H1 (cell line): ENCODE results near the gene TOMM40. TPM values are rescaled to one million over a fixed set of nuclear protein-coding genes. Genes with fewer than 3 reads are reported as not detected.
A peak's percentile ranks its signal among the peaks of the same experiment; 100 is the strongest.

Experiments
- CTCF ChIA-PET: fragments of 300-600 bp; sonication (Branson Sonifier 250); formaldehyde crosslinking; loops from one replicate; lab custom pipeline; 2021; ENCODE audit not compliant: partially characterized antibody; lab: Charles Lee
- POLR2A ChIA-PET: fragments of 300-600 bp; sonication (Branson Sonifier 250); formaldehyde crosslinking; loops from one replicate; lab custom pipeline; 2021; ENCODE audit warnings: inconsistent platforms; ENCODE audit not compliant: partially characterized antibody; lab: Charles Lee
- DNase-seq, 2 experiments: peaks; one replicate each; pipeline versions ENCODE4 v3.0.0 to v3.0.0-alpha.2; 2010 to 2022; ENCODE audit warnings: low spot score in 2 of 2, low read depth in 1 of 2, mixed read lengths in 1 of 2
- FAIRE-seq: peaks from 2 replicates; lab custom pipeline; 2011; peaks lifted over from hg19 to GRCh38; lab: Jason Lieb, UNC
- H2AFZ ChIP-seq: 2 replicates; pipeline ENCODE4 v1.8.1; 2012; ENCODE audit warnings: low read length, inconsistent platforms
- H2AK5ac ChIP-seq: 2 replicates; pipeline ENCODE4 v1.6.1; 2013; ENCODE audit warnings: low read depth, low read length
- H2BK120ac ChIP-seq: replicated peaks from 2 replicates; pipeline ENCODE3; 2013; ENCODE audit warnings: low read depth, low read length, inconsistent platforms
- H2BK12ac ChIP-seq: 2 replicates; pipeline ENCODE4 v1.6.1; 2013; ENCODE audit warnings: low read depth, low read length
- H2BK15ac ChIP-seq: 2 replicates; pipeline ENCODE4 v1.6.1; 2013; ENCODE audit warnings: low read length
- H2BK20ac ChIP-seq: 2 replicates; pipeline ENCODE4 v1.6.1; 2013; ENCODE audit warnings: low read length
- H2BK5ac ChIP-seq: 2 replicates; pipeline ENCODE4 v1.6.1; 2013; ENCODE audit warnings: low read depth, low read length
- H3K14ac ChIP-seq: 2 replicates; pipeline ENCODE4 v1.6.1; 2013; ENCODE audit warnings: inconsistent platforms; ENCODE audit not compliant: insufficient read length
- H3K18ac ChIP-seq: 2 replicates; pipeline ENCODE4 v1.6.1; 2013; ENCODE audit warnings: low read length; ENCODE audit errors: extremely low read depth
- H3K23ac ChIP-seq: 2 replicates; pipeline ENCODE4 v1.6.1; 2013; ENCODE audit warnings: inconsistent platforms; ENCODE audit not compliant: insufficient read length
- H3K23me2 ChIP-seq: 2 replicates; pipeline ENCODE4 v1.6.1; 2013; ENCODE audit warnings: low read depth, low read length
- H3K27ac ChIP-seq: 2 replicates; pipeline ENCODE4 v1.6.1; 2011; ENCODE audit warnings: low read depth, low read length, inconsistent platforms
- H3K27me3 ChIP-seq, 4 experiments: replicated peaks in 1 of 4; 1 replicate in 1 of 4; 2 replicates in 3 of 4; pipeline versions ENCODE4 v1.6.1 to v1.8.1; 2011 to 2013; ENCODE audit warnings: low read length in 3 of 4, mild to moderate bottlenecking in 3 of 4, inconsistent platforms in 2 of 4, mixed read lengths in 2 of 4, moderate library complexity in 1 of 4; ENCODE audit not compliant: control insufficient read depth in 3 of 4, insufficient read depth in 3 of 4; ENCODE audit errors: extremely low read depth in 1 of 4
- H3K36me3 ChIP-seq, 4 experiments: 2 replicates each; pipeline versions ENCODE4 v1.6.1 to v1.8.1; 2011 to 2013; ENCODE audit warnings: mild to moderate bottlenecking in 4 of 4, low read length in 3 of 4, moderate library complexity in 2 of 4, control low read depth in 1 of 4, inconsistent platforms in 1 of 4; ENCODE audit not compliant: insufficient read depth in 4 of 4, control insufficient read depth in 2 of 4
- H3K4ac ChIP-seq: replicated peaks from 2 replicates; pipeline ENCODE3; 2013; ENCODE audit warnings: low read length, low read depth, mixed read lengths, inconsistent platforms; ENCODE audit not compliant: insufficient read length
- H3K4me1 ChIP-seq, 4 experiments: replicated peaks in 1 of 4; 1 replicate in 1 of 4; 2 replicates in 3 of 4; pipeline versions ENCODE4 v1.6.1 to v1.8.1; 2011 to 2013; ENCODE audit warnings: low read length in 3 of 4, inconsistent platforms in 2 of 4, mixed read lengths in 1 of 4; ENCODE audit not compliant: insufficient read depth in 4 of 4, control insufficient read depth in 3 of 4
- H3K4me2 ChIP-seq, 2 experiments: 2 replicates each; pipeline versions ENCODE4 v1.6.1 to v1.8.1; 2011 to 2013; ENCODE audit warnings: low read depth in 2 of 2, low read length in 2 of 2, control low read depth in 1 of 2, inconsistent platforms in 1 of 2, mild to moderate bottlenecking in 1 of 2; ENCODE audit not compliant: insufficient read depth in 1 of 2
- H3K4me3 ChIP-seq, 4 experiments: fragments of 200-600, 300-600 bp in 1 of 4; sonication (generic), shearing (Covaris generic), sonication (Bioruptor Twin) in 1 of 4; 2 replicates each; pipeline versions ENCODE4 v1.5.1 to v1.8.1; 2011 to 2016; ENCODE audit warnings: low read length in 4 of 4, low read depth in 3 of 4, control low read depth in 2 of 4, inconsistent platforms in 2 of 4, mild to moderate bottlenecking in 2 of 4, mixed read lengths in 1 of 4, moderate library complexity in 1 of 4; ENCODE audit not compliant: insufficient read depth in 2 of 4; ENCODE audit errors: extremely low read depth in 1 of 4
- H3K56ac ChIP-seq: replicated peaks from 2 replicates; pipeline ENCODE3; 2013; ENCODE audit warnings: low read depth, mild to moderate bottlenecking, mixed read lengths, low read length, inconsistent platforms; ENCODE audit not compliant: insufficient read length
- H3K79me1 ChIP-seq: 2 replicates; pipeline ENCODE4 v1.6.1; 2013; ENCODE audit warnings: low read depth, low read length, control low read depth
- H3K79me2 ChIP-seq, 2 experiments: 2 replicates each; pipeline versions ENCODE4 v1.6.1 to v1.8.1; 2012 to 2013; ENCODE audit warnings: low read length in 2 of 2, mild to moderate bottlenecking in 2 of 2, inconsistent platforms in 1 of 2; ENCODE audit not compliant: insufficient read depth in 2 of 2, control insufficient read depth in 1 of 2
- H3K9ac ChIP-seq, 4 experiments: replicated peaks in 1 of 4; 1 replicate in 1 of 4; 2 replicates in 3 of 4; pipeline versions ENCODE4 v1.6.1 to v1.8.1; 2011 to 2013; ENCODE audit warnings: low read depth in 3 of 4, low read length in 3 of 4, control low read depth in 2 of 4, mild to moderate bottlenecking in 2 of 4, moderate library complexity in 2 of 4, inconsistent platforms in 1 of 4; ENCODE audit errors: extremely low read depth in 1 of 4
- H3K9me3 ChIP-seq, 2 experiments: 2 replicates each; pipeline versions ENCODE4 v1.6.1 to v1.8.1; 2012 to 2013; ENCODE audit warnings: mild to moderate bottlenecking in 2 of 2, moderate library complexity in 2 of 2, control low read depth in 1 of 2, inconsistent platforms in 1 of 2, low read depth in 1 of 2, low read length in 1 of 2, mixed read lengths in 1 of 2; ENCODE audit not compliant: insufficient read depth in 2 of 2
- H4K20me1 ChIP-seq, 2 experiments: replicated peaks in 1 of 2; 2 replicates each; pipeline versions ENCODE3 to v1.8.1; 2011 to 2013; ENCODE audit warnings: inconsistent platforms in 2 of 2, low read length in 2 of 2, mild to moderate bottlenecking in 1 of 2; ENCODE audit not compliant: insufficient read depth in 2 of 2, control insufficient read depth in 1 of 2
- H4K5ac ChIP-seq: 2 replicates; pipeline ENCODE4 v1.6.1; 2013; ENCODE audit warnings: low read length, low read depth, mixed read lengths, inconsistent platforms; ENCODE audit not compliant: insufficient read length
- H4K8ac ChIP-seq: 2 replicates; pipeline ENCODE4 v1.8.0; 2013; ENCODE audit warnings: mild to moderate bottlenecking, moderate library complexity, low read length, inconsistent platforms; ENCODE audit not compliant: insufficient read depth; ENCODE audit errors: extremely low read depth
- H4K91ac ChIP-seq: replicated peaks from 2 replicates; pipeline ENCODE3; 2013; ENCODE audit warnings: low read length, mixed read lengths, inconsistent platforms; ENCODE audit not compliant: insufficient read length
- ASH2L ChIP-seq: fragments of 200-600, 300-600 bp; sonication (generic); IDR thresholded peaks from one replicate; pipeline ENCODE4 v1.7.1; 2017; ENCODE audit warnings: low read length
- BCL11A ChIP-seq, 2 experiments: IDR thresholded peaks; one replicate each; pipeline ENCODE4 v1.6.1; 2011; ENCODE audit warnings: low read depth in 2 of 2, low read length in 2 of 2, mild to moderate bottlenecking in 2 of 2
- CBX8 ChIP-seq: fragments of 300-800, 300-1000 bp; sonication (generic); IDR thresholded peaks from 2 replicates; pipeline ENCODE4 v1.7.1; 2016; ENCODE audit warnings: low read depth, low read length, borderline replicate concordance
- CREB1 ChIP-seq: IDR thresholded peaks from 2 replicates; pipeline ENCODE4 v1.6.1; 2012; ENCODE audit warnings: inconsistent platforms
- HDAC2 ChIP-seq, 2 experiments: fragments of 300-600 bp in 1 of 2; sonication (generic) in 1 of 2; IDR thresholded peaks; 2 replicates each; pipeline ENCODE4 v1.6.1; 2011 to 2012; ENCODE audit warnings: low read depth in 2 of 2, low read length in 2 of 2, mild to moderate bottlenecking in 2 of 2, moderate library complexity in 2 of 2, borderline replicate concordance in 1 of 2, inconsistent platforms in 1 of 2
- HDAC6 ChIP-seq: IDR thresholded peaks from one replicate; pipeline ENCODE4 v1.7.1; 2012; ENCODE audit warnings: low read depth, mild to moderate bottlenecking, inconsistent platforms, low read length, moderate library complexity
- KDM4A ChIP-seq: IDR thresholded peaks from one replicate; pipeline ENCODE4 v1.7.1; 2012; ENCODE audit warnings: low read depth, mild to moderate bottlenecking, moderate library complexity, low read length, inconsistent platforms; ENCODE audit not compliant: severe bottlenecking
- MAFK ChIP-seq: IDR thresholded peaks from 2 replicates; pipeline ENCODE4 v1.6.1; 2012; ENCODE audit warnings: low read depth, mild to moderate bottlenecking, improper control_type of control experiment, low read length
- NANOG ChIP-seq: IDR thresholded peaks from 2 replicates; pipeline ENCODE4 v1.6.1; 2011; ENCODE audit warnings: low read length, low read depth, mild to moderate bottlenecking, inconsistent platforms; ENCODE audit not compliant: insufficient read depth, poor library complexity, severe bottlenecking
- NRF1 ChIP-seq: IDR thresholded peaks from 2 replicates; pipeline ENCODE4 v1.6.1; 2011; ENCODE audit warnings: mild to moderate bottlenecking, low read depth, low read length, improper control_type of control experiment
- POU5F1 ChIP-seq: IDR thresholded peaks from 2 replicates; pipeline ENCODE4 v1.6.1; 2011; ENCODE audit warnings: low read depth, mild to moderate bottlenecking, low read length, moderate library complexity
- SIRT6 ChIP-seq: IDR thresholded peaks from one replicate; pipeline ENCODE4 v1.7.1; 2012; ENCODE audit warnings: low read length, inconsistent platforms
- SP4 ChIP-seq: IDR thresholded peaks from 2 replicates; pipeline ENCODE4 v1.6.1; 2012; ENCODE audit warnings: low read length, inconsistent platforms
- TAF1 ChIP-seq: IDR thresholded peaks from 2 replicates; pipeline ENCODE4 v1.6.1; 2011; ENCODE audit warnings: mild to moderate bottlenecking, low read depth, low read length
- YY1 ChIP-seq: IDR thresholded peaks from 2 replicates; pipeline ENCODE4 v1.6.1; 2011; ENCODE audit warnings: low read depth, mild to moderate bottlenecking, low read length
- WGBS, 2 experiments: shearing (Covaris generic) in 1 of 2; methylation state at CpG; one replicate each; pipeline versions ENCODE4 v1.1.6 to v1.1.7; 2013 to 2015; ENCODE audit warnings: low lambda C conversion rate in 2 of 2, mixed read lengths in 2 of 2, inconsistent platforms in 1 of 2, low coverage in 1 of 2, missing lambda C conversion rate in 1 of 2; ENCODE audit not compliant: insufficient replicate concordance in 2 of 2, insufficient coverage in 1 of 2, insufficient read length in 1 of 2; ENCODE audit errors: extremely low coverage in 1 of 2, missing lambda C conversion rate in 1 of 2; 5-methylcytosine and 5-hydroxymethylcytosine counted together
- polyA plus RNA-seq, 7 experiments: library from polyadenylated mRNA; depleted of rRNA in 3 of 7; stranded (reverse) in 5 of 7; unstranded in 2 of 7; fragments of >200 nt in 5 of 7; fragments of 200-250 nt in 2 of 7; gene quantifications; 1 replicate in 5 of 7; 2 replicates in 1 of 7; 4 replicates in 1 of 7; pipeline versions ENCODE4 v1.2.1 to v1.2.3, GENCODE V29; 2011 to 2013; ENCODE audit warnings: missing spikeins in 2 of 7, mixed read lengths in 2 of 7
- total RNA-seq: library from RNA; stranded (reverse); fragmentation: NEBNext Ultra II Directional; extraction: Animal tissue kit (Norgen Biotek cat#: 25700); gene quantifications from 2 replicates; pipeline ENCODE4 v1.2.1, GENCODE V29; 2021

Gene TOMM40
- total and polyA plus RNA-seq, 2 of the 8 experiments (the other 6 are each of a cell fraction or from before 2014, with no cell fraction given): 154 to 179 TPM

- H3K4me2 ChIP-seq: peak overlapping the region in 1 of 2 experiments; percentile 14; a peak in 1 of 4 replicates
- no peak overlapping the region for H2BK120ac ChIP-seq
- no peak overlapping the region for H3K56ac ChIP-seq
- H3K9ac ChIP-seq: no peak overlapping the region
- POLR2A ChIA-PET: interaction anchor here (0.6 to 12.3 kb wide), 8 partner anchors 14 to 136 kb away, joined by 3 to 247 read pairs (median 4); partner anchors contain the start of genes CLPTM1 and TOMM40
- peaks cover 0 to 13% (median 7%) of the 10 kb centered on the region in 4 experiments; a peak in 6 of 7 replicates for H3K4me1 ChIP-seq
- DNase-seq (no peak), FAIRE-seq (no peak)
- no peak overlapping the region for H2AFZ ChIP-seq
- WGBS, 2 experiments: 88% methylated on average over 12 of the region's 12 CpGs; no CpG with 5 or more reads in 1 of the 2 experiments
- H4K20me1 ChIP-seq: peaks cover 0 to 22% of the 10 kb centered on the region in 2 experiments
- H2BK20ac ChIP-seq: no peak overlapping the region
- H2AK5ac ChIP-seq: no peak overlapping the region
- H3K79me2 ChIP-seq: peaks cover 0 to 11% of the 10 kb centered on the region in 2 experiments; a peak in 1 of 4 replicates
- H3K27me3 ChIP-seq: no peaks in the 10 kb centered on the region
- no peaks in the 10 kb centered on the region for H3K9me3 ChIP-seq
- no peak overlapping the region for H3K23ac ChIP-seq
- H3K23me2 ChIP-seq: peaks cover 3% of the 10 kb centered on the region; the same call in 1 of the 2 replicates
- H4K91ac ChIP-seq: no peak overlapping the region
- peak overlapping the region; percentile 35; the same call in 1 of the 2 replicates for H4K8ac ChIP-seq
- H4K5ac ChIP-seq: no peak overlapping the region
- no peak overlapping the region for H3K4me3 ChIP-seq
- no peak overlapping the region for H3K18ac ChIP-seq
- no peak overlapping the region for H2BK12ac ChIP-seq
- CTCF ChIA-PET: interaction anchor here (0.6 to 15.2 kb wide), 4 partner anchors 15 to 59 kb away, joined by 3 to 201 read pairs (median 4); partner anchors contain the start of gene CLPTM1
- H3K27ac ChIP-seq: no peak overlapping the region
- no peak overlapping the region for H3K14ac ChIP-seq
- H3K4ac ChIP-seq: no peak overlapping the region
- no peak overlapping the region; the same call in 1 of the 2 replicates for H2BK5ac ChIP-seq
- H3K36me3 ChIP-seq: peaks cover 10 to 32% (median 23%) of the 10 kb centered on the region in 4 experiments; a peak in 7 of 8 replicates
- no peaks in the 10 kb centered on the region; the same call in 1 of the 2 replicates for H3K79me1 ChIP-seq
- H2BK15ac ChIP-seq: no peak overlapping the region
- no peak for TF ChIP-seq SIRT6
- TF ChIP-seq ASH2L: no peak
- no peak for TF ChIP-seq YY1
- TF ChIP-seq CBX8: no peak
- no peak for TF ChIP-seq MAFK
- no peak for TF ChIP-seq KDM4A
- no peak for TF ChIP-seq HDAC2 (IDR thresholded peaks at IDR 0.05; ENCODE audit: borderline replicate concordance in 1 of 2, low read depth in 2 of 2, low read length in 2 of 2)
- TF ChIP-seq POU5F1: no peak
- TF ChIP-seq BCL11A (IDR thresholded peaks at IDR 0.05; ENCODE audit: low read depth in 2 of 2, low read length in 2 of 2): no peak
- TF ChIP-seq HDAC6: no peak
- no peak for TF ChIP-seq SP4
- TF ChIP-seq TAF1: no peak
- TF ChIP-seq CREB1: no peak
- TF ChIP-seq NANOG: no peak
- no peak for TF ChIP-seq NRF1
These were observed 16.6 kb downstream of the TOMM40 start for GRCh38 chr19:44907613-44908012.
